Epidermal melanocyte (primary cell): Measurements from ENCODE around the gene CPEB1.
"Not testable (repeated sequence)": the region's sequence is repeated elsewhere in the genome, so short reads cannot be mapped to it uniquely, and the experiment has no call there.

Experiments
- DNase-seq: peaks from one replicate; pipeline ENCODE4 v3.0.0; 2011; ENCODE audit warnings: low spot score; ENCODE audit not compliant: insufficient read length

The CPEB1 gene

GRCh38 chr15:82530606-82531379 lies 116.4 kb downstream of the CPEB1 start:
- peak; percentile 70 for DNase-seq

DNA sequence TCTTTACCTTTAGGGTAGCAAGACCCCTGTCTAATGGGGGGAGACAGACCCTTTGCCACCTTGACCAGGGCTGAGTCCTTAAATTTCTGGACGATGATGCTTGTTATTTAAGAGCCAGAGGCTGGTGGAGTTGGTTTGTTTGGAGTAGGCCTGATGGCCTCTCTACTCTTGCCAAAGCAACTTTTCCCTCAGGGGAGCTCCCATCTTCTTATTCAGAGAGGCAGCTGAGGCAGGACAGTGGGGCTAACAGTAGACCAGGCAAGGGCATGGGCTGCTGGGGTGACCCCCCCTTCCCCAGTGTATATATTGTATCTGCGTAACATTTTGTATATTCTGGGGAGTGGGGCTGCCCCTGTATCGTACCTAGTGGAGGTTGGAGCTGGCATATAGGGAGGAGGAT lies 117.2 kb downstream of the CPEB1 start:
- no peak for DNase-seq

- not testable (repeated sequence) for DNase-seq
Measured at GRCh38 chr15:82513587-82513986, 133.6 kb downstream of the CPEB1 start.

- DNase-seq: not testable (repeated sequence)
Measured at GRCh38 chr15:82507693-82508092, 139.5 kb downstream of the CPEB1 start.

GRCh38 chr15:82507087-82507486 lies 140.1 kb downstream of the CPEB1 start:
- DNase-seq: not testable (repeated sequence)

- DNase-seq: not testable (repeated sequence)
Measured at GRCh38 chr15:82505842-82506241, 141.3 kb downstream of the CPEB1 start.

- not testable (repeated sequence) for DNase-seq
Measured at GRCh38 chr15:82504074-82504473, 143.1 kb downstream of the CPEB1 start.

- not testable (repeated sequence) for DNase-seq
Measured at GRCh38 chr15:82502700-82503339, 144.3 kb downstream of the CPEB1 start.

DNA sequence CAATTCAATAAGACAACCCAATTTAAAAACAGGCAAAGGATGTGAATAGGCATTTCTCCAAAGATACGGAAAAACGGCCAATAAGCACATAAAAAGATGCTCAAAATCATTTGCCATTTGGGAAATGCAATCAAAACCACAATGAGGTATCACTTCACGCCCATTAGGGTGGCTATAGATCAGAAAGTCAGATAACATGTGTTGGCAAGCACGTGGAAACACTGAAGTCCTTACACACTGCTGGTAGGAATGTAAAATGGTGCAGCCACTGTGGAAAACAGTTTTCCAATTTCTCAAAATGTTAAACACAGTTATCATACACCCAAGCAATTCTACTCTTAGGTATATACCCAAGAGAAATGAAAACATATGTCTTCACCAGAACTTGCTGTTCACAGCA lies 146.4 kb downstream of the CPEB1 start:
- not testable (repeated sequence) for DNase-seq

DNA sequence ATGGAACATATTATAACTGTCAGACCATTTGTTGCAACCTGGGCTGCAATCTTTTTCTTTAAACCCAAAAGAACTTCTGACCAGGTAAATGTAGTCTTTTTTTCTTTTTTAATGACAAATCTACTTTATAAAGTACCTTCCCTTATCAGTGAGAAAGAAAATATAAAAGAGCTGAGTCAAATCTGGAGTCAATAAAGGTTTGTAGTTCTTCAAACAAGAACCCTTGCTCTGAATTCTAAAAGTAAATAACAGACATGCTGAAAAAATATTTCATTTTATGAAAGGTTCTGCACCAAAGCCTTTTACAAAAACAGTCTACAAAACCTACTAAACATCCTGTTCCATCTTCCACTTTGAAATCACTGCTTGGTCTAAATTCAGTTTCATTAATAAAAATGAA lies 149.2 kb downstream of the CPEB1 start:
- not testable (repeated sequence) for DNase-seq
